Measurements from ENCODE around the gene ACOXL.

GRCh38 chr2:111142101-111142500 is 409.7 kb downstream of the ACOXL start:
- TF ChIP-seq, protein P1, sequence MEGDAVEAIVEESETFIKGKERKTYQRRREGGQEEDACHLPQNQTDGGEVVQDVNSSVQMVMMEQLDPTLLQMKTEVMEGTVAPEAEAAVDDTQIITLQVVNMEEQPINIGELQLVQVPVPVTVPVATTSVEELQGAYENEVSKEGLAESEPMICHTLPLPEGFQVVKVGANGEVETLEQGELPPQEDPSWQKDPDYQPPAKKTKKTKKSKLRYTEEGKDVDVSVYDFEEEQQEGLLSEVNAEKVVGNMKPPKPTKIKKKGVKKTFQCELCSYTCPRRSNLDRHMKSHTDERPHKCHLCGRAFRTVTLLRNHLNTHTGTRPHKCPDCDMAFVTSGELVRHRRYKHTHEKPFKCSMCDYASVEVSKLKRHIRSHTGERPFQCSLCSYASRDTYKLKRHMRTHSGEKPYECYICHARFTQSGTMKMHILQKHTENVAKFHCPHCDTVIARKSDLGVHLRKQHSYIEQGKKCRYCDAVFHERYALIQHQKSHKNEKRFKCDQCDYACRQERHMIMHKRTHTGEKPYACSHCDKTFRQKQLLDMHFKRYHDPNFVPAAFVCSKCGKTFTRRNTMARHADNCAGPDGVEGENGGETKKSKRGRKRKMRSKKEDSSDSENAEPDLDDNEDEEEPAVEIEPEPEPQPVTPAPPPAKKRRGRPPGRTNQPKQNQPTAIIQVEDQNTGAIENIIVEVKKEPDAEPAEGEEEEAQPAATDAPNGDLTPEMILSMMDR (IDR thresholded peaks at IDR 0.05): no peak
- no peak for TF ChIP-seq POLR2A (IDR thresholded peaks at IDR 0.05)
